Stimulated activated CD8-positive, alpha-beta memory T cell treated with anti-CD3 and anti-CD28 coated beads, Interleukin-4, amount 100 ng/mL, for 1 hour (primary cell): ENCODE data around the gene DNAL1.

Experiments used
- DNase-seq, 2 donors: peaks; one replicate each; pipeline ENCODE4 v3.0.0-alpha.2; 2020; ENCODE audit warnings: low read depth in 2 of 2, low spot score in 1 of 2

Gene DNAL1

DNA sequence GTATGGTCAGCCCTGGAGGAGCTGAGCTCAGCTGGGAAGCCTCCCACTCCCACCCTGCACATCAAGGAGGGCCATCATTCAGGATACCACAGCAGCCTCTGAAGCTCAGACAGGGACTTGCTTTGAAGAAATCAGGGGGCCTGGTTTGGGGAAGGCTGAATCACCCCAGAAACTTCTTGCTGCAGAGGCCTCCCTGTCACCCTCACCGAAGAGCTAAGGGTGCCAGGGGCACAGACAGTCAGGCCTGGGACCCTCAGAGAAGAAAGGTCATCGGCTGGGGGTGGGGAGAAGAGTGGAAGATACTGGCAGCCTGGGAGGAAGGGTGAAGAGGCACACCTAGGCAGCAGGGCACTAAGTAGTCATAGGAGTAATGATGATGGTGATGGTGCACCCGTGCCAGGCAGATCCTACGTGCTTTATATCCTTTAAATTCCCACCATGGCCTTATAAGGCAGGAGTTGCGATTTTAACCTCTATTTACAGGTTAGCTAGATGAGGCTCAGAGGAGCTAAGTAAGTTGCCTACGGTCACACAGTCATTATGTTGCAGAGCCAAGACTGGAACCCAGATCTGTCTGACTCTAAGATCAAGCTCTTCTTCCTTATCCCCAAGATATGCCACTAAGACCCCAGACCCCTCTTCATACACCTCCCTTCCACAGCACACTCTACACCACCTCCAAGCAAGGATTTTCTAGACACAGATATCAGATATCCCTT, 97.9 kb downstream of the DNAL1 start:
- no peak for DNase-seq

DNA sequence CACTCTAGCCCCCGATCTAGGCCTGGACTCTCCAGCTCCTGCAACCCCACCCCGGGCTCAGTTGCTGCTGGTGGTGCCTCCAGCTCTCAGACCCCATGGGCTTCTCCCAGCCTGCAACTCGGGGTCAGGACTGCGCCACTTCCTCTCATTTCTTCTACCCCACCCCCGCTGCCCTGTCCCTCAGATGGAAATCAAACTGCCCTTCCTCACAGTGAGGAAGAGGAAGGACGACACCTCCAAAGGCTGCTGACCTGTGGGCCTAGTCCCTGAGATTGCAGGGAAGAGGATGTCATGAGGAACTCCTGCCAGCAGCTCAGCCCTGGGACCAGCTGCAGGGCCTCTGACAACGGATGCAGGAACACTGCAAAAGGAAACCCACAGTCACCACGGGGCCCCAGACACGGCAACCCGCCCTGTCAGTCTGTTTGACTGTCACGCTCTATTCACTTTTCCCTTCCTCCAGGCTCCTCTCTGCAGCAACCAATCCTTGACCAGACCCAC, 98.7 kb downstream of the DNAL1 start:
- DNase-seq, result no peak

DNA sequence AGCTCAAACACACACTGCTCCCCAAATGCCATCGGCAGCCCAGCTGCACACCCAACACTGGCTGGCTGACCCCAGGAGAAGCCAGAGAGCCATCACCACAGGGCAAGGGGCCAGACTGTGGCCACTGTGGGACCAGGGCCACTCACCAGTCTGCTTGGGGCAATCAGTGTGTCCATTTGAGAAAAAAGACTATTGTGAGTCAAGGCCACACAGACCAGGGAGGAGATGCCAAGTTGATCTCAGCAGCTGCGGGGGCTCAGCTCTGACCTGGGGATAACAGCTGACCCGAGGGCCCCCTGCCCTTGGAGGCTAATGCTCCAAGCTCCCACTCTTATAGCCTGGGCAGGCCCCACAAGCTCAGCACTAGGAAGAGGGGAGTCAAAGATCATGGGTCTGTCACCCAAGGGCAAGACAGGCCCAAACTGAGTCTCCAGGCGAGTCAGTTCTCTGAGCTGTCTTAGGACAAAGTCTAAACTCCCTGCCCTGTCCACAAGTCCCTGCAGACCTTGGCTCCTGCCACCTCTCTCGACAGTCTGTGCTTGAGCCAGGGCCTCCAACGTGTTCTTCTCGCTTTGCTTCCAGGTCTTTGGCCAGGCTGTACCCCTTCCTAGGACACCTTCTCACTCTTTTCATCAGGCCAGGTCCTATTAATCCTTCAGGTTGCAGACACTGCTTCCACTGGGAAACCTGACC, 99.5 kb downstream of the DNAL1 start:
- DNase-seq, result no peak

DNA sequence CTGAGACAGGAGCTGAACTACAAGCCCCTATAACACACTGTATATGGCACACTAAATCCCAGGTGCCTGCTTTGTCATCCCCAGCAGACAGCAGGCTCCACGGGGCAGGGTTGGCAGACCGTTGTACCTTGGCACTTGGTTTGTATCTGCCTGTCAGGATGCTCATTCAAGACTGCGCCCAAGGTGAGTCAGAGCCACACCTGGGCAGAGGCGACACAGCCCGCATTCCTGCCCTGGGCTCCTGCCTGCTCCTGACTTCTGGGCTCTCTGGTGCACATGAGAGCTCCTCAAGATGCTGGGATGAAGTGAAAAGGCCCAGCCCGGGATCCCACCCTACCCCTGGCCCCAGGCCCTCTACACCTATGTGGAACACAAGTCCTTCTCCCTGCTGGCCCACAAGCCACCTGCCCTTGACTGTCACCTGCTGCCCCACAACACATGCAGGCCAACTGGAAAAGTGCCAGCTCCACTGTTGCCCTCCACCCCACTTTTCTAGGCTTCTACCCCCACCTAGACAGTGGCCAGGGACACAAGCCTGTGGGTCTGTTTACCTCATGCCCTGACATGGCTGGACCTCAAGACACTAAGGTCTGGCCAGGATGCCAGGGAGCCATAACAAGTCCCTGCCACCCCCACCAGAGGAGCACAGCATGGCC, 100.2 kb downstream of the DNAL1 start:
- no peak for DNase-seq

DNA sequence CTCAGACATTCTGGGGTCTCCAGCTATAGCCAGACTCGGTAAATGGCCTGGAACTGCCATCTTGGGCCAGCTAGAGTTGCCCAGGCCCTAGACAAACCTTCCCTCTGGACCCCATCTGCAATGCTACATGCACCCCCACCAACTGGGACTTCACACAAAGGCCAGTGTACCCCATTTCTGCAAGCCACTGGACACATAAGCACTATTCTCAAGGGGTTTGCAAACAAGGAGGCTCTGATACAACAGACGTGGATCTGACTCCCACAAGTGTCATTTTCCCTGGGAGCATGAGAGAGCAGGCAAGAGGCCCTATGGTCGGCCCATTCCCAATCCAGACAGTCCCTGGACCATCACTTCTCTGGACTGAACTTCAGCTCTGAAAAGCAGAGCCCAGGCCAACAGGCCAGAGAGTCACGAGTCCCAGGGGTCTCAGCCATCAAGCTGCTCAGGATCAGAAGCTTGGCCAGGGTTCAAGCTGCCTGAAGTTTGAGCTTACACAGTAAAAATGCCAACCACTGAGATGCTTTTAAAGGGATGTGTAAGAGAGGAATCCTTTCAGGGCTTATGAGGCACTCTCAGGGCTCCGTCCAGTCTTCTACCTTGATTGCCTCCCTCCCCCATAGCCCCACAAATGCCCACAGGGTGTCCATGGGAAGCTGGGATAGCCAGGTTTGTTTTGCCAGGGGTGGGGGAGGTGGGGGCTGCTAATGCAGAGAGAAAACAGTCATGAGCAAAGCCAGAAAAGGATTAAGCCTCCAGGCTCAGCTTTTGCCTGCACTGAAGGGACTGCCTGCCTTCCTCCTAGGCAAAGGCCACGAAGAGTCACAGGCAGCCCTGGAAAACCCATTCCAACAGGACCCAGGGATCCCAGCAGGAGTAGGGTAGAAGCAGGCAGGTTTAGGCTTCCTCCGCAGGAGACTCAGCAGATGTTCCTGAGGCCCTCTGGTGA, 101.1 kb downstream of the DNAL1 start:
- DNase-seq, result no peak

DNA sequence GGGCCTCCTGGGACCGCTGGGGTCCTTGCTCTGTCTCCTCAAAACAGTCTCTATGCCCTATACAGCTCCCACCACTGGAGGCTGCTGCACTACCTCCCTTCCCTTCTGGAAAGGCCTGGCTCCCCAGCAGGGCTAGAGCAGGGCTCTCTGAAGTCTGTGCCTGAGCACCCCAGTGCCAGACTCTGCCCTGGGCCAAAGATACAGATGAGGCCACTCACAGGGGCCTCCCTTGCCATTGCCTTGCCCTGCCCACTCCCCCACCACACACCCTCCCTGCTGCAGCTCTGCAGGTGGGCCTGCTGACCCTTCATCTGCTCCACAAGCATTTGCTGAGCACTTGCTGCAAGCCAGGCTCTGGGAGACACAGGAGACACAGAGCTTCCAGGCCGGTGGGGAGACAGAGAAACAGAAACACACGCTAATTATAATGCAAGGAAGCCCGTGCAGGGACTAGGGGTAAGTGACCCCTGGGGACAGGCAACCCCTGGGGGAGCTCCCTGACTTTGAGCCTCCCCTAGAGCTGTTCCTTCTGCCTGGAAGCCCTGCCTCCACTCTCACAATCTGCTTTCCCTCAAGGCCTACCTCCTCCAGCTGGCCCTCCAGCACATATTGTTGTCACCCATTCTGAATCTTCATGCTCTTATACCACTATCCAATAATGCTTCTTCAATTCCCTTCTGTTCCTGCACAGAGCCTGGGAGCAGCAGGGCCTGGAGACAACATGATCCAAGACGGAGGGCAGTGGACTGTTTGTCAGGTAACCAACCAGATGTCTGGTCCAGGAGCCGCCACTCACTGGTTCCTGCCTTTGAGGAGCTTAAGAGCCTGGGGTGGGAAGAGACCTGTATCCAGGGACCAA, 102.0 kb downstream of the DNAL1 start:
- no peak for DNase-seq

DNA sequence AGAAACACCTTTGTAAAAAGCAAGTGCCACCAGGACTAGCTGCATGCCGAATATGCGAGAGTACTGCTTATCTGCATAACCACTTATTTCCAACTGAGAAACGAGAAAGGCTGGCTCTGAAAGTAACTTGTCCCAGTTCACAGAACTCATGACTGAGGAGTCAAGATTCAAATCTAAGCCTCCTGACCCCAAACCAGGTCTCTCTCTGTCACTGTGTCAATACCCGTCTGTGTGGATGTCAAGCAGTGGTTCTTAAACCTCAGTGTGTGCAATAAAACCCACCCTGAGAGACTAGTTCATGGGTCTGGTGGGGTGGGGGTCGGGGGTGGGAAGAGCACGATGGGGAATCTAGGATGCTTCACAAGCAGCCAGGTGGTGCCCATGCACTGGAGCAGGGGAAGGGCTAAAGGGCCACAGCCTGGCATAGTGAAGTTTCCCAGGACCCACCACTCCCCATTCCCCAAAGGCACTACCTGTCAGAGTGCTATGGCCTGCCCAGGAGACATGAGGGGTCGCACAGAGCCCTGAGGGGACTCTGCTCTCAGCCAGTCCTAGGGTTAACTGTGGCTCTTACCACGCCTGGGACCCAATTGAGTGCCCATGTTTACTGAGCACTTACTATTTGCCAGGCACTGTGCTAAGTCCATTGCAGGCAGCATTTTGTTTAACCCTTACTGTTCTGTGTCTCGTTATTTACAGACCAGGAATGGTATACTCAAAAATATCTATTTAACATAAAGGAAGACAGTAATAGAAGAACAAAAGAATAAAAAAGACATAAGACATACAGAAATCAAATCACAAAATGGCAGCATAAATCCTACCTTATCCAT, 102.8 kb downstream of the DNAL1 start:
- DNase-seq, result no peak

DNA sequence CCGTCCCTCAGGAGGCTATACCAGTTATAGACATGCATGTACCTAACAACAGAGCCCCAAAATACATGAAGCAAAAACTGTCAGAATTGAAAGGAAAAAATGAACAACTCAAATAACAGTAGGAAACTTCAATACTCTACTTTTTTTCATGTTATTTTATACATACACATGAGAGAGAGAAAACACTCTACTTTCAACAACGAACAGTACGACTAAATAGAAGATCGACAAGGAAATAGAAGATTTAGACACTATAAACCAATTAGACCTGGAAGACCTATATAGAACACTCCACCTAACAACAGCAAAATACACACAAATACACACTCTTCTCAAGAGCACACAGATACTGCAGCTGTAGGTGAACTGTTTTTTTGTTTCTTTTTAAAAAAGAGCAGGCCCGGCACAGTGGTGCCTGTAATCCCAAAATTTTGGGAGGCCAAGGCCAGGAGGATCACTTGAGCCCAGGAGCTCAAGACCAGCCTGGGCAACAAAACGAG, 104.1 kb downstream of the DNAL1 start:
- DNase-seq, result no peak

DNA sequence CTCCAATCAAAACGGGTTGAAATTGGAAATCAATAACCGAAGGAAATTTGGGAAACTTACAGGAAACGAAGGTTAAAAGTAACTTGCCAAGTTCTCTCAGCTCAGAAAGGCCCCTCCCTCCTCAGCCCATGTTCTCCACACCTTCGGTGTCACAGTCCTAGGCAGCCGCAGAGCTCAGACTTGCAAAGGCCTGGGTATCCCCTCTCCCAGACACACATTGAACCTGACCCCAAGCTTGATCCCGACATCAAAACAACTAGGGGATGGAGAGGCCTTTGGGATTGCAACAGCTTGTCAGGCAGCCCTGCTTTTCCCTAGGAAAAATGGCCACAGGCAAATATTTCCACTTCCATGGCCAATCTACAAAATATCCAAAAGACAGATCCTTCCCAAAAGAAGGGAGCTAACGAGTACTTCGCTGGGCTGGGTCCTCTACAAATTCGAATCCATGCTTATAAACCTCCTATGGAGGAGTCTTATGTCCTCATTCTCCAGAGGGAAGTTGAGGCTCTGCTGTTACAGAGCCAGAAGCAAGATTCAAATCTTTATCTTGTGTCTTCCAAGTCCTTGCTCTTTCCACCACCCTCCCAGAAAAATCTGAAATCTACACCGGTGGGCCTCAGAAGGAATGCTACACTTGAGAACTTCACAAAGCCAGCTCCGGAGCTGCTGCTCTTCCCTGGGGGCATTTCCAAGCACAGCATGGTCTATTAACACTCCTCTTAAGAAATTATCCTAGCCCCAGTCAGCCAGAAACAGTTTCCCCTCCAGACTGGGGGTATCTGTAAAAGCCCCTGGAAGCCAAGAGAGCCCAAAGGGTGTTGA, 105.1 kb downstream of the DNAL1 start:
- no peak for DNase-seq

DNA sequence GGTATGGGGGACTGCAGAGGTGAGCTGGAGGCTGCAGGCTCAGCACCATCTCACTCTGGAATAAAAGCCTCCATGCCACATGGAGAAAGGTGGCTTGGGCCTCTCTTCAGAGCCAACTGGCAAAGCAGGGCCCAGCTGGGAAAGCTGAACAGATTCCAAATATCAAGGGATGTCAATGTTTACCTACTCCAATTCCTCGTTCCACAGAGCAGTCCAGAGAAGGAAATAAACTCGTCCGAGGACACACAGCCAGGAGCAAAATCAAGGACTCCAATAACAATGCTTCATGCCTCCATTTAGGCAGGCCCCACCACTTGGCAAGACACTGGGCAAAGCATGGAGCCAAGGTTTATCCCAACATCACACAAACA, 105.7 kb downstream of the DNAL1 start:
- no peak for DNase-seq

DNA sequence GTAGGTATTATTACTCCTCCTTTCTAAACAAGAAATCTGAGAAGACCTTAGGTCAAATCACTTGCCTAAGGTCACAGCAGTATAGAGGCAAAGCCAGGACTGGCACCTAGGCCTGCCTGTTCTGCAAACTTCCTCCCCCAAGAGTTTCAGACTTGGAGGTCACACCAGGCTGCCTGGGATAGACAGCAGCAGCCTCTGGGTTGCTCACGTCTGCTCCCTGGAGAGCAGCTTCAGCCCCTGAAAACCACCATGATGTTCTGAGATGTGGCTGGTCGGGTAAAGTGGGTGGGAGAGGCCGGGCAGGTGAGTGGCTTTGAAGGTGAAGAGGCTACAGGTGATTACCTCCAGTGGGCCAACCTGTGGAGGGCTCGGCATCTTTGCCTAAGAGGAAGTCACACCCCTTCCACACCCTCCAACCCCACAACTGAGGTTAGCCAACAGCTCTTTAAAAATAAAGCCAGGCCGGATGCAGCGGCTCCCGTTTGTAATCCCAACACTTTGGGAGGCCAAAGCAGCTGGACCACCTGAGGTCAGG, 106.4 kb downstream of the DNAL1 start:
- no peak for DNase-seq

DNA sequence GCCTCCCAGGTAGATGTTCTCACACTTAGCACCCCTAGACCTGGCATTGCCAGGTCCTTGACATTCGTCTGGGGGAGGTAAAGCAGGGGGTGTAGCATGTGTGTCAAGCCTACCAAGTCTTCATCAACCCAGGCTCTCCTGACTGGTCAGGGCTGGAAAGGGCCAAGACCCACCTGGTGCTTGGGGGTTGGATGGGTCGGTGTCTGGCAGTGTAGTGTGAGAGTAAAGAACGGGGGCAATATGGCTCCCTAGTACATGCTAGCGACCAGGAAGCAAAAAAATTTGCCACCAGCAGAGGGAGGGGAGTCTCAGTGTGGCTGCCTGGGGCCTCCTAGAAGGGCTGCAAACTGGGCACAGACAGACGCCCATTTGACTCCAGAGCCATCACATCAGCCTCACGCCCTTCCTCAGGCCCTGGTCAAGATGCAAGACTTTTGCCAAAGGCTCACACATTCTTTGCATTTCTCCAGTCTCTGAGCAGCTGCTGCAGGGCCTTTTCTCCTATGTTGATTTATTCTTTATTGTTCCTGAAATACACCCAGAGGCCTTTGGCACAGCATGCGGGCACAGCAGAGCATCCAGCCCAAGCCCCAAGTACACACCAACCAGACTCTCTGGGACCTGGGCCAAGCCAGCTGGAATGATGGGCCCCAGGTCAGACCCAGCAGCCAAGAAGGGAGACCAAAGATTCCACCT, 107.7 kb downstream of the DNAL1 start:
- no peak for DNase-seq
